ES-I3 (cell line): Measurements from ENCODE around the gene HDAC5.
"Not testable (repeated sequence)": the region's sequence is repeated elsewhere in the genome, so short reads cannot be mapped to it uniquely, and the experiment has no call there.

Experiments used
- H3K36me3 ChIP-seq: 2 replicates; pipeline ENCODE4 v1.6.1; 2013; ENCODE audit warnings: mild to moderate bottlenecking, low read length, control low read depth, moderate library complexity; ENCODE audit not compliant: insufficient read depth
- H3K4me1 ChIP-seq: 2 replicates; pipeline ENCODE4 v1.6.1; 2013; ENCODE audit warnings: mild to moderate bottlenecking, control low read depth, low read length; ENCODE audit not compliant: insufficient read depth
- H3K9ac ChIP-seq: 2 replicates; pipeline ENCODE4 v1.6.1; 2013; ENCODE audit warnings: low read depth, mild to moderate bottlenecking, low read length, moderate library complexity
- H3K9me3 ChIP-seq: 2 replicates; pipeline ENCODE4 v1.6.1; 2013; ENCODE audit warnings: mild to moderate bottlenecking, low read length, moderate library complexity; ENCODE audit not compliant: control insufficient read depth, insufficient read depth

The HDAC5 gene

GRCh38 chr17:44039829-44040635 lies 83.4 kb downstream of the HDAC5 start:
- H3K9ac ChIP-seq = no peak overlapping the region
- peaks cover 11% of the 10 kb centered on the region for H3K4me1 ChIP-seq
- peaks cover 38% of the 10 kb centered on the region for H3K36me3 ChIP-seq
- no peaks in the 10 kb centered on the region for H3K9me3 ChIP-seq

- Histone ChIP-seq H3K36me3 (peaks cover 43% of the 10 kb centered on the region), H3K4me1 (no peaks in the 10 kb centered on the region; the same call in 1 of the 2 replicates), H3K9ac (no peak overlapping the region), H3K9me3 (no peaks in the 10 kb centered on the region)
Observed at GRCh38 chr17:44038604-44039011, 84.8 kb downstream of the HDAC5 start.

GRCh38 chr17:44037471-44037870 lies 86.0 kb downstream of the HDAC5 start:
- peaks cover 50% of the 10 kb centered on the region for H3K36me3 ChIP-seq
- no peaks in the 10 kb centered on the region; the same call in 1 of the 2 replicates for H3K4me1 ChIP-seq
- no peak overlapping the region for H3K9ac ChIP-seq
- no peaks in the 10 kb centered on the region for H3K9me3 ChIP-seq

GRCh38 chr17:44034688-44035087 lies 88.8 kb downstream of the HDAC5 start:
- H3K9me3 ChIP-seq, H3K9ac ChIP-seq, H3K4me1 ChIP-seq: not testable (repeated sequence)
- H3K36me3 ChIP-seq = peaks cover 58% of the 10 kb centered on the region

GRCh38 chr17:44033861-44034408 lies 89.5 kb downstream of the HDAC5 start:
- Histone ChIP-seq H3K9ac (no peak overlapping the region), H3K36me3 (peaks cover 55% of the 10 kb centered on the region), H3K9me3 (no peaks in the 10 kb centered on the region), H3K4me1 (no peaks in the 10 kb centered on the region)

GRCh38 chr17:44030482-44030881 lies 93.0 kb downstream of the HDAC5 start:
- Histone ChIP-seq H3K36me3 (peaks cover 31% of the 10 kb centered on the region), H3K4me1 (no peaks in the 10 kb centered on the region), H3K9ac (no peak overlapping the region), H3K9me3 (no peaks in the 10 kb centered on the region)

- H3K9ac ChIP-seq = no peak overlapping the region
- peaks cover 31% of the 10 kb centered on the region for H3K36me3 ChIP-seq
- no peaks in the 10 kb centered on the region for H3K4me1 ChIP-seq
- H3K9me3 ChIP-seq = no peaks in the 10 kb centered on the region
Observed at GRCh38 chr17:44029736-44030135, 93.7 kb downstream of the HDAC5 start.
